Hepatocyte (in vitro differentiated cells): ENCODE results near the gene PPP3R1. TPM values are rescaled to one million over a fixed set of nuclear protein-coding genes. Genes with fewer than 3 reads are reported as not detected.

Experiments used
- DNase-seq: peaks from one replicate; pipeline ENCODE4 v3.0.0-alpha.2; 2016; ENCODE audit warnings: low spot score
- H2AFZ ChIP-seq: fragments of 200-600 bp; sonication (generic); 2 replicates; pipeline ENCODE4 v1.6.0; 2016; ENCODE audit warnings: antibody characterized with exemption, mild to moderate bottlenecking
- H3K27ac ChIP-seq: fragments of 200-600 bp; sonication (generic); 2 replicates; pipeline ENCODE4 v1.5.1; 2016; ENCODE audit warnings: mild to moderate bottlenecking
- H3K27me3 ChIP-seq: fragments of 200-600 bp; sonication (generic); 2 replicates; pipeline ENCODE4 v1.6.1; 2016
- H3K36me3 ChIP-seq: fragments of 200-600 bp; sonication (generic); replicated peaks from 2 replicates; pipeline ENCODE4 v1.5.1; 2016; ENCODE audit warnings: low read depth; ENCODE audit not compliant: insufficient read depth
- H3K4me1 ChIP-seq: fragments of 200-600 bp; sonication (generic); 2 replicates; pipeline ENCODE4 v1.5.1; 2016; ENCODE audit warnings: mild to moderate bottlenecking, moderate library complexity; ENCODE audit not compliant: insufficient read depth
- H3K4me2 ChIP-seq: fragments of 200-600 bp; sonication (generic); 2 replicates; pipeline ENCODE4 v1.6.0; 2016
- H3K4me3 ChIP-seq: fragments of 200-600 bp; sonication (generic); 2 replicates; pipeline ENCODE4 v1.5.1; 2016; ENCODE audit warnings: mild to moderate bottlenecking
- H3K79me2 ChIP-seq: fragments of 200-600 bp; sonication (generic); 2 replicates; pipeline ENCODE4 v1.6.0; 2017; ENCODE audit warnings: mild to moderate bottlenecking
- H3K9me2 ChIP-seq: fragments of 200-600 bp; sonication (generic); replicated peaks from 2 replicates; pipeline ENCODE4 v1.6.0; 2017; ENCODE audit warnings: mild to moderate bottlenecking; ENCODE audit not compliant: insufficient read depth
- H3K9me3 ChIP-seq: fragments of 200-600 bp; sonication (generic); 2 replicates; pipeline ENCODE4 v1.5.1; 2016; ENCODE audit warnings: low read depth, mild to moderate bottlenecking
- H4K20me1 ChIP-seq: fragments of 200-600 bp; sonication (generic); 2 replicates; pipeline ENCODE4 v1.6.0; 2016; ENCODE audit warnings: mild to moderate bottlenecking; ENCODE audit not compliant: insufficient read depth, poor library complexity, severe bottlenecking
- EZH2 ChIP-seq: fragments of 200-600 bp; sonication (generic); IDR thresholded peaks from 2 replicates; pipeline ENCODE4 v1.6.1; 2016; ENCODE audit warnings: antibody characterized with exemption, mild to moderate bottlenecking, borderline replicate concordance
- EZH2phosphoT487 ChIP-seq: fragments of 200-600 bp; sonication (generic); IDR thresholded peaks from one replicate; pipeline ENCODE4 v1.6.1; 2018; ENCODE audit warnings: antibody characterized with exemption, mild to moderate bottlenecking, low read depth, moderate library complexity; ENCODE audit not compliant: unreplicated experiment, severe bottlenecking
- WGBS: methylation state at CpG from one replicate; pipeline ENCODE4 v1.1.6; 2016; ENCODE audit warnings: low lambda C conversion rate; ENCODE audit errors: missing lambda C conversion rate; 5-methylcytosine and 5-hydroxymethylcytosine counted together
- polyA plus RNA-seq: library from polyadenylated mRNA; unstranded; fragments of >200 nt; fragmentation: Nextera tagmentation; extraction: Ambion mirVana; gene quantifications from 2 replicates; pipeline ENCODE4 v1.2.1, GENCODE V29; 2016
- total RNA-seq: library from RNA; depleted of rRNA; stranded (reverse); fragments of >200 nt; gene quantifications from 2 replicates; pipeline ENCODE4 v1.2.3, GENCODE V29; 2014
- TF ChIP-seq, protein P1 (sequence below): fragments of 200-600 bp; sonication (generic); IDR thresholded peaks from 2 replicates; pipeline ENCODE4 v1.5.1; 2016; ENCODE audit warnings: antibody characterized with exemption, mild to moderate bottlenecking; ENCODE audit not compliant: poor library complexity

PPP3R1 gene
- total and polyA plus RNA-seq, 2 experiments from 2014 or later: 5.1 to 46.5 TPM

DNA sequence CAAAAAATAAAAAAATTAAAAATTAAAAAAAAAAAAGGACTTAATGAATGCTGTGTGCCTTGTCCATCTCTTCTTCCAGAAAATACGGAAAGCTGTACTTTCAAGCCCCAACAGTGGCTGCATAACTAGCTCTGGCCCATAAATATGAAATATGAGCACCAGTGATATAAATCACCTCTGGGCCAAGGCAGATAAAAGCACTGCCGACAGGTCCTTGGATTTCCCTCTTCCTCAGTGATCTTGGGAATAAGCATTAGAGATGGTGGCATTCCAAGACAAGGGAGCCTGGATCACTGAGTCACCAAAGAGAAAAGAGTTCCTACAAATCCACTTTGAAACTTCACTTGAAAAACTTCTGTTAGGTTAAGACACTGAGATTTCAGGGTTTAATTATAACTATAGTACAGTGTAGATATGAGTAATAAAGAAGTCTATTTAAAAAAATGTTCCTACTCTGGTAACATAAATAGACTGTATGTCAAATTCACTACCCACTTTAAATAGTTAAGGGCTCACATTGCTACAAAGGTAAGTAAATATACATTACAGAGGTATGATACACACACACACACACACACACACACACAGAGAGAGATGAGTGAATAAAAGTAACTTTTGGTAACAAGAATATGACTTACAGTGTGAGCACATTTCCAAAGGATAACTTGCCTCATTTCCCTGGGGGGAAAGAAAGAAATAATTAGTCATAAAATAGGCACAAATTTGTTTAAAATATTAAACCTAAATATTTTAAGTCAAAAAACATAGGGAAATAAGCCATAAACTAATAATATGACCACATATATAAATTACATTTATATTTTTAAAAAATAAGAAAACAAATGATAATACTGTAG lies 35.6 kb downstream of the PPP3R1 start:
- H3K79me2 ChIP-seq: peaks cover 100% of the 10 kb centered on the region
- H3K4me1 ChIP-seq: peaks cover 9% of the 10 kb centered on the region
- DNase-seq: no peak
- H3K9me3 ChIP-seq: no peaks in the 10 kb centered on the region
- 55% methylated on average over 2 of the region's 2 CpGs for WGBS
- no peaks in the 10 kb centered on the region for H3K27me3 ChIP-seq
- TF ChIP-seq EZH2phosphoT487 (no peak), EZH2 (no peak)
- TF ChIP-seq, protein P1, sequence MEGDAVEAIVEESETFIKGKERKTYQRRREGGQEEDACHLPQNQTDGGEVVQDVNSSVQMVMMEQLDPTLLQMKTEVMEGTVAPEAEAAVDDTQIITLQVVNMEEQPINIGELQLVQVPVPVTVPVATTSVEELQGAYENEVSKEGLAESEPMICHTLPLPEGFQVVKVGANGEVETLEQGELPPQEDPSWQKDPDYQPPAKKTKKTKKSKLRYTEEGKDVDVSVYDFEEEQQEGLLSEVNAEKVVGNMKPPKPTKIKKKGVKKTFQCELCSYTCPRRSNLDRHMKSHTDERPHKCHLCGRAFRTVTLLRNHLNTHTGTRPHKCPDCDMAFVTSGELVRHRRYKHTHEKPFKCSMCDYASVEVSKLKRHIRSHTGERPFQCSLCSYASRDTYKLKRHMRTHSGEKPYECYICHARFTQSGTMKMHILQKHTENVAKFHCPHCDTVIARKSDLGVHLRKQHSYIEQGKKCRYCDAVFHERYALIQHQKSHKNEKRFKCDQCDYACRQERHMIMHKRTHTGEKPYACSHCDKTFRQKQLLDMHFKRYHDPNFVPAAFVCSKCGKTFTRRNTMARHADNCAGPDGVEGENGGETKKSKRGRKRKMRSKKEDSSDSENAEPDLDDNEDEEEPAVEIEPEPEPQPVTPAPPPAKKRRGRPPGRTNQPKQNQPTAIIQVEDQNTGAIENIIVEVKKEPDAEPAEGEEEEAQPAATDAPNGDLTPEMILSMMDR: no peak
- H4K20me1 ChIP-seq: peaks cover 56% of the 10 kb centered on the region
- no peak overlapping the region for H3K4me2 ChIP-seq
- H3K9me2 ChIP-seq: no peaks in the 10 kb centered on the region
- no peaks in the 10 kb centered on the region for H3K36me3 ChIP-seq
- no peak overlapping the region for H2AFZ ChIP-seq
- H3K27ac ChIP-seq: no peak overlapping the region
- no peak overlapping the region for H3K4me3 ChIP-seq

DNA sequence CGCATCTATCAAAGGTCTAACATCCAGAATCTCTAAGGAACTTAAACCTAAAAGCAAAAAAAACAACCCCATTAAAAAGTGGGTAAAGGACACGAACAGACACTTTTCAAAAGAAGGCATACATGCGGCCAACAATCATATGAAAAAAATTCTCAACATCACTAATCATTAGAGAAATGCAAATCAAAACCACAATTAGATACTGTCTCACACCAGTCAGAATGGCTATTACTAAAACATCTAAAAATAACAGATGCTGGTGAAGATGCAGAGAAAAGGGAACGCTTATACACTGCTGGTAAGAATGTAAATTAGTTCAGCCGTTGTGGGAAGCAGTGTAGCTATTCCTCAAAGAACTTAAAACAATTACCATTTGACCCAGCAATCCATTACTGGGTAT lies 38.0 kb downstream of the PPP3R1 start:
- H3K79me2 ChIP-seq: peaks cover 98% of the 10 kb centered on the region
- H3K4me1 ChIP-seq: peaks cover 9% of the 10 kb centered on the region
- H3K4me3 ChIP-seq: no peak overlapping the region
- DNase-seq: no peak
- H4K20me1 ChIP-seq: peaks cover 56% of the 10 kb centered on the region
- H2AFZ ChIP-seq: no peak overlapping the region
- TF ChIP-seq EZH2: no peak
- no peak for TF ChIP-seq EZH2phosphoT487
- TF ChIP-seq, protein P1: no peak
- H3K27me3 ChIP-seq: no peaks in the 10 kb centered on the region
- no peaks in the 10 kb centered on the region for H3K9me2 ChIP-seq
- 90% methylated on average over 5 of the region's 5 CpGs for WGBS
- no peak overlapping the region for H3K4me2 ChIP-seq
- no peak overlapping the region for H3K27ac ChIP-seq
- H3K9me3 ChIP-seq: no peaks in the 10 kb centered on the region
- H3K36me3 ChIP-seq: no peaks in the 10 kb centered on the region

DNA sequence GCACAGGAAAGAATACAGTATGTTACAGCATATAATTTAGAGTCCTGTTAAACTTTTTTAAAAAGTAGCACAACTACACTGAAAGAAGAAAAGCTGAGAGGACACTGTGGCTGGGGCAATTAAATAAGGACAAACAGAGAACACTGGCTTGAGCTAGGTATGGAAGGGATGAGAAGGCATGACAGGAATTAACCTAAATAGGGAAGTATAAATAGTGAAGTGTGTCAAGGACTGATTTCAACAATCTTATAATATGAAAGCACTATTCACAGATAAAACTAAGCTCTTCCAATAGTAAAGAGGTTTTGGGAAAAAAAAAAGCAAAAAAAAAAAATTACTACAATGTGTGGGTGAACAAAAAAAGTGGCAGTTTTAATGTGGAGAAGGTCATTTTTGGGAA lies 45.5 kb downstream of the PPP3R1 start:
- peaks cover 19% of the 10 kb centered on the region for H4K20me1 ChIP-seq
- no peaks in the 10 kb centered on the region for H3K4me1 ChIP-seq

More for the DNA sequence above, 45.5 kb downstream of the PPP3R1 start:
- Histone ChIP-seq H3K27ac (no peak overlapping the region), H3K9me2 (no peaks in the 10 kb centered on the region), H3K9me3 (no peaks in the 10 kb centered on the region), H3K36me3 (no peaks in the 10 kb centered on the region), H3K79me2 (peaks cover 90% of the 10 kb centered on the region), H3K4me2 (no peak overlapping the region), H3K27me3 (no peaks in the 10 kb centered on the region), H3K4me3 (no peak overlapping the region), H2AFZ (no peak overlapping the region)
- TF ChIP-seq, protein P1: no peak
- TF ChIP-seq EZH2phosphoT487 (no peak), EZH2 (no peak)
- no peak for DNase-seq
